Activated T-helper 1 cell treated with anti-CD3 and anti-CD28 coated beads, Interleukin-12 subunit alpha, Interleukin-12 subunit beta, Interleukin-2, Interleukin-4 antibody, amounts not matched to agents 30 ng/mL and 10 ng/mL and 1 ng/mL, durations not matched to agents 14 hours and 24 hours and 36 hours (primary cell): ENCODE data around the gene STAG1. TPM values are rescaled to one million over a fixed set of nuclear protein-coding genes. Genes with fewer than 3 reads are reported as not detected.
"Not testable (repeated sequence)": the region's sequence is repeated elsewhere in the genome, so short reads cannot be mapped to it uniquely, and the experiment has no call there.

ENCODE experiments used
- DNase-seq: peaks from one replicate; pipeline ENCODE4 v3.0.0; 2021; ENCODE audit warnings: low spot score
- H3K27ac Mint-ChIP-seq: one replicate; pipeline ENCODE4 v1.8.0; 2021; ENCODE audit warnings: mild to moderate bottlenecking, mixed read lengths
- H3K27me3 Mint-ChIP-seq: one replicate; pipeline ENCODE4 v1.8.0; 2022; ENCODE audit warnings: mild to moderate bottlenecking, moderate library complexity, mixed read lengths; ENCODE audit not compliant: insufficient read depth
- H3K36me3 Mint-ChIP-seq: one replicate; pipeline ENCODE4 v1.8.0; 2021; ENCODE audit warnings: low read depth, mixed read lengths
- H3K4me1 Mint-ChIP-seq: one replicate; pipeline ENCODE4 v1.8.0; 2021; ENCODE audit warnings: low read depth, mixed read lengths
- H3K4me3 Mint-ChIP-seq: one replicate; pipeline ENCODE4 v1.8.0; 2021; ENCODE audit warnings: mild to moderate bottlenecking, moderate library complexity, mixed read lengths
- H3K9me3 Mint-ChIP-seq: one replicate; pipeline ENCODE4 v1.8.0; 2021; ENCODE audit warnings: mixed read lengths
- intact Hi-C: fragments of 100-400 bp; cut with micrococcal nuclease; formaldehyde crosslinking; loops from one replicate; pipeline ENCODE4 v1.15.1; 2024
- total RNA-seq: library from RNA; stranded (reverse); gene quantifications from 2 replicates; pipeline ENCODE4 v1.2.3, GENCODE V29; 2022

The STAG1 gene
- total RNA-seq, 1 donor from 2014 or later = 47.1 TPM

GRCh38 chr3:136543385-136543784 is 208.8 kb downstream of the STAG1 start:
- Mint-ChIP-seq H3K27ac (no peak overlapping the region), H3K36me3 (peaks cover 2% of the 10 kb centered on the region), H3K27me3 (no peaks in the 10 kb centered on the region), H3K4me1 (no peaks in the 10 kb centered on the region), H3K4me3 (no peak overlapping the region), H3K9me3 (no peaks in the 10 kb centered on the region)
- no peak for DNase-seq
- intact Hi-C loops = no loop called here

GRCh38 chr3:136535906-136536305 is 216.3 kb downstream of the STAG1 start:
- Mint-ChIP-seq H3K4me1 (no peaks in the 10 kb centered on the region), H3K9me3 (peaks cover 20% of the 10 kb centered on the region), H3K27me3 (no peaks in the 10 kb centered on the region), H3K4me3 (no peak overlapping the region), H3K27ac (no peak overlapping the region), H3K36me3 (peaks cover 9% of the 10 kb centered on the region)
- DNase-seq = no peak
- intact Hi-C loops = no loop called here

- peaks cover 37% of the 10 kb centered on the region for H3K9me3 Mint-ChIP-seq
- H3K4me3 Mint-ChIP-seq = no peak overlapping the region
- H3K27me3 Mint-ChIP-seq = no peaks in the 10 kb centered on the region
- peaks cover 18% of the 10 kb centered on the region for H3K36me3 Mint-ChIP-seq
- no peak for DNase-seq
- intact Hi-C loops = no loop called here
- H3K4me1 Mint-ChIP-seq = no peaks in the 10 kb centered on the region
- H3K27ac Mint-ChIP-seq = no peak overlapping the region
Observed at GRCh38 chr3:136532766-136533165, 219.4 kb downstream of the STAG1 start.

- H3K36me3 Mint-ChIP-seq = peaks cover 11% of the 10 kb centered on the region
- H3K9me3 Mint-ChIP-seq = no peaks in the 10 kb centered on the region
- no peak for DNase-seq
- no peaks in the 10 kb centered on the region for H3K4me1 Mint-ChIP-seq
- no peak overlapping the region for H3K4me3 Mint-ChIP-seq
- intact Hi-C loops = no loop called here
- no peak overlapping the region for H3K27ac Mint-ChIP-seq
- H3K27me3 Mint-ChIP-seq = no peaks in the 10 kb centered on the region
Observed at GRCh38 chr3:136518102-136518501, 234.1 kb downstream of the STAG1 start.

DNA sequence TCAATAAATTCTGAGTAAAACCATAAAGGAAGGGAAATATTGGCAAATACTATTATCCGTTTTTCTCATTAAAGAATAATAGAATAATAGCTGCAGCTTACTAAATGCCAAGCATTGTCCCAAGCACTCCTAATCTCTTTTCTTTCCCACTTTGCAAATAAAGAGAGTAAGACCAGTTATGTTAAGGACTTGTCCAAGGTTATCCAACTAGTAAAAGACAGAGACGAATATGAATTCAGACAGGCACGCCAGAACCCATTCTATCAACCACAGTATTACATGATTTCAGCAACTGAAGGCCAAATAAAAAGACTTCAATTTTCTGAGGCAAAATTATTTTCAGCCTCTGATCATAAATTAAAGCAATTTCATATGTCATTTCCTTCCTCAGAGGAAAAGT is 235.5 kb downstream of the STAG1 start:
- H3K4me1 Mint-ChIP-seq = no peaks in the 10 kb centered on the region
- H3K36me3 Mint-ChIP-seq = peaks cover 11% of the 10 kb centered on the region
- intact Hi-C loops = no loop called here
- no peak for DNase-seq
- H3K4me3 Mint-ChIP-seq = no peak overlapping the region
- no peaks in the 10 kb centered on the region for H3K9me3 Mint-ChIP-seq
- H3K27ac Mint-ChIP-seq = no peak overlapping the region
- no peaks in the 10 kb centered on the region for H3K27me3 Mint-ChIP-seq

GRCh38 chr3:136516095-136516494 is 236.1 kb downstream of the STAG1 start:
- no peak for DNase-seq
- intact Hi-C loops = no loop called here
- no peaks in the 10 kb centered on the region for H3K4me1 Mint-ChIP-seq
- H3K27ac Mint-ChIP-seq = no peak overlapping the region
- no peaks in the 10 kb centered on the region for H3K27me3 Mint-ChIP-seq
- no peak overlapping the region for H3K4me3 Mint-ChIP-seq
- H3K36me3 Mint-ChIP-seq = peaks cover 11% of the 10 kb centered on the region
- H3K9me3 Mint-ChIP-seq = no peaks in the 10 kb centered on the region

- H3K27ac Mint-ChIP-seq, H3K4me3 Mint-ChIP-seq, H3K27me3 Mint-ChIP-seq, H3K9me3 Mint-ChIP-seq, H3K4me1 Mint-ChIP-seq, DNase-seq, intact Hi-C loops: not testable (repeated sequence)
- H3K36me3 Mint-ChIP-seq = peaks cover 11% of the 10 kb centered on the region
Observed at GRCh38 chr3:136514533-136514932, 237.6 kb downstream of the STAG1 start.

- Mint-ChIP-seq H3K36me3 (peaks cover 10% of the 10 kb centered on the region), H3K4me1 (no peaks in the 10 kb centered on the region), H3K27ac (no peak overlapping the region), H3K27me3 (no peaks in the 10 kb centered on the region), H3K9me3 (no peaks in the 10 kb centered on the region), H3K4me3 (no peak overlapping the region)
- intact Hi-C loops = no loop called here
- DNase-seq = no peak
Observed at GRCh38 chr3:136513367-136513766, 238.8 kb downstream of the STAG1 start.

- H3K36me3 Mint-ChIP-seq = peaks cover 10% of the 10 kb centered on the region
- H3K9me3 Mint-ChIP-seq = no peaks in the 10 kb centered on the region
- no peaks in the 10 kb centered on the region for H3K4me1 Mint-ChIP-seq
- no peaks in the 10 kb centered on the region for H3K27me3 Mint-ChIP-seq
- intact Hi-C loops = no loop called here
- H3K27ac Mint-ChIP-seq = no peak overlapping the region
- no peak overlapping the region for H3K4me3 Mint-ChIP-seq
- DNase-seq = no peak
Observed at GRCh38 chr3:136512381-136512780, 239.8 kb downstream of the STAG1 start.

DNA sequence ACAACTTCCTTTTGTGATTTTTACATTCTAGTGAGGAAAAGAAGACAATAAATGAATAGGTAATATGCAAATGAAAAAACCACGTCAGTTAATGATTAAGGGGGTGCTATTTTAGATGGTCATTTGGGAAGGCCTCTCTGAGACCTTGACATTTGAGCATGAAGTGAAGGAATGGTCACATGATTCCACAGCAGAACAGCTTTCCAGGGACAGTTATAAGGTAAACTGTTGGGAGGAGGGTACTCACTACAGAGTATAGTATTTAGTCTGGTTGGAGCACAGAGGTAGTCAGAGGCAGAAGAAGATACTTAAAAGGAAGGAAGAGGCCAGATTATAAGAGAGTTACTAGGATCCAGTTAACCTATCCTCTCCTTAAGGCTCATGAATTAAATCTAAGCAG is 246.5 kb downstream of the STAG1 start:
- H3K36me3 Mint-ChIP-seq = peaks cover 5% of the 10 kb centered on the region
- intact Hi-C loops = no loop called here
- no peak overlapping the region for H3K4me3 Mint-ChIP-seq

DNA sequence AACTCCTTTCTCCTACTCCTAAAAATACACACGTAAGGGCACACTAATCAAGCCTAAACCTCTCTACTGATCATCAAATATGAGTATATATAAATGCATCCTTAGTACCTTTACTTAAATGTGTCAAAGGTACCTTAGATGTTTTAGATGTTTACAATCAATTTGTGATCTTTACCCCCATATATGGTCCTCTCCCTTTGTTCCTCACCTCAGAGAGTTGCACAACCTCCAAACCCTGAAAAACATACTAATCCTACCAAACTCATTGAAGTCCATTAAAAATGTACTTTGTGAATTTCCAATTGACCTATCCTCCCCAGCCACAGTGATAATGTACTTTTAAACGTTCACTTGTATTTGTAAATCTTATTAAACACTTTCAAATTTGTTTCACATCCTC is 249.1 kb downstream of the STAG1 start:
- no peak overlapping the region for H3K27ac Mint-ChIP-seq
- H3K4me3 Mint-ChIP-seq = no peak overlapping the region
- H3K4me1 Mint-ChIP-seq = no peaks in the 10 kb centered on the region
- DNase-seq = no peak
- H3K27me3 Mint-ChIP-seq = no peaks in the 10 kb centered on the region
- intact Hi-C loops = no loop called here
- H3K9me3 Mint-ChIP-seq = no peaks in the 10 kb centered on the region
- peaks cover 5% of the 10 kb centered on the region for H3K36me3 Mint-ChIP-seq

More for the DNA sequence above, 246.5 kb downstream of the STAG1 start:
- no peaks in the 10 kb centered on the region for H3K9me3 Mint-ChIP-seq
- H3K27me3 Mint-ChIP-seq = no peaks in the 10 kb centered on the region
- DNase-seq = no peak
- no peak overlapping the region for H3K27ac Mint-ChIP-seq
- H3K4me1 Mint-ChIP-seq = no peaks in the 10 kb centered on the region

DNA sequence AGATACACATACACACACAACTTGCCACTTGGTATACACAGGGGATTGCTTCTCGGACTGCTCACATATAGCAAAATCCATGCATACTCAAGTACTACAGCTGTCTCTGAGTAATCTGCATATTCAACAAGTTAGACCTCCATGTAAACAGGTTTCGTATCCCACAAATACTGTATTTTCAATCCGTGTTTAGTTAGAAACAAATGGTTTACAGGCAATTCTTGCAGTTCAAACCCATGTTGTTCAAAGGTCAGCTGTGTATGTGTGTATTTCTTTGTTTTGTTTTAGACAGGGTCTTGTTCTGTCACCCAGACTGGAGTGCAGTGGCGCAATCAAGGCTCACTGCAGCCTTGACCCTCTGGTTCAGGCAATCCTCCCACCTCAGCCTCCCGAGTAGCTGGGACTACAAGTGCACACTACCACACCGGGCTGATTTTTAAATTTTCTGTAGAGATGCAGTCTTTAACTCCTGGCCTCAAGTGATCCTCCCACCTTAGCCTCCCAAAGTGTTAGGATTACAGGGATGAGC is 253.2 kb downstream of the STAG1 start:
- Mint-ChIP-seq H3K4me1 (no peaks in the 10 kb centered on the region), H3K36me3 (peaks cover 5% of the 10 kb centered on the region), H3K27me3 (no peaks in the 10 kb centered on the region), H3K27ac (no peak overlapping the region), H3K4me3 (no peak overlapping the region), H3K9me3 (no peaks in the 10 kb centered on the region)
- DNase-seq = no peak
- intact Hi-C loops = no loop called here

DNA sequence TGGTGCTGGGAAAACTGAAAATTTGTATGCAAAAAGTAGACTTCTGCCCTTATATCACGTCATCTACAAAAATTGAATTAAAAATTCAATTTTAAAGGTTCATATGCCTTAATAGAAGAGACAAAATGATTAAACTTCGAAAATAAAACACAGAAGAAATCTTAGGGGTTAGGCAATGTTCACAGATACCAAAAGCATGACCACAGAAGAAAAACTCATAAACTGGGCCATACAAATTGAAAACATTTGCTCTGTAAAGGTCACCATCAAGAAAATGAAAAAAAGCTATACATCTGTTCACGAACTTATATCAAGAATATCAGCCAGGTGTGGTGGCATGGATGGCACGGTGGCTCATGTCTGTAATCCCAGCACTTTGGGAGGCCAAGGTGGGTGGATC is 257.0 kb downstream of the STAG1 start:
- no peak overlapping the region for H3K27ac Mint-ChIP-seq
- H3K9me3 Mint-ChIP-seq = no peaks in the 10 kb centered on the region
- DNase-seq = no peak
- peaks cover 13% of the 10 kb centered on the region for H3K36me3 Mint-ChIP-seq
- H3K27me3 Mint-ChIP-seq = no peaks in the 10 kb centered on the region
- intact Hi-C loops = no loop called here
- H3K4me3 Mint-ChIP-seq = no peak overlapping the region
- no peaks in the 10 kb centered on the region for H3K4me1 Mint-ChIP-seq
